SU-DHL-6 (cell line): ENCODE results near the gene LBX1.

Experiments
- H2AFZ ChIP-seq: fragments of 200-600 bp; sonication (generic); 2 replicates; pipeline ENCODE4 v1.6.1; 2014; ENCODE audit warnings: low read depth, mild to moderate bottlenecking, moderate library complexity, mixed read lengths, antibody characterized with exemption, low read length; ENCODE audit not compliant: severe bottlenecking
- H3F3A ChIP-seq: fragments of 200-600 bp; shearing (Covaris generic); 2 replicates; pipeline ENCODE4 v1.6.0; 2016; ENCODE audit warnings: antibody characterized with exemption, mild to moderate bottlenecking; ENCODE audit not compliant: insufficient read depth
- H3K27ac ChIP-seq: fragments of 200-600 bp; sonication (generic); 2 replicates; pipeline ENCODE4 v1.5.1; 2016; ENCODE audit warnings: low read depth, mild to moderate bottlenecking, low read length, moderate library complexity, mixed read lengths
- H3K27me3 ChIP-seq: fragments of 200-600 bp; sonication (generic), shearing (Covaris generic); 2 replicates; pipeline ENCODE4 v1.6.0; 2014; ENCODE audit warnings: mild to moderate bottlenecking, low read length
- H3K36me3 ChIP-seq: fragments of 200-600 bp; sonication (generic); 2 replicates; pipeline ENCODE4 v1.6.1; 2014; ENCODE audit warnings: mild to moderate bottlenecking, low read length, mixed read lengths
- H3K4me2 ChIP-seq: fragments of 300-600, 200-600 bp; shearing (Covaris generic), sonication (generic); 2 replicates; pipeline ENCODE4 v1.6.0; 2014; ENCODE audit warnings: low read length, low read depth, mild to moderate bottlenecking; ENCODE audit not compliant: poor library complexity, severe bottlenecking
- H3K4me3 ChIP-seq: fragments of 200-600 bp; sonication (generic); 2 replicates; pipeline ENCODE4 v1.5.1; 2014; ENCODE audit warnings: antibody characterized with exemption, low read length, mild to moderate bottlenecking, mixed read lengths; ENCODE audit not compliant: insufficient read depth, poor library complexity, severe bottlenecking
- H3K79me2 ChIP-seq: fragments of 200-600 bp; sonication (generic); 2 replicates; pipeline ENCODE4 v1.6.1; 2014; ENCODE audit warnings: mild to moderate bottlenecking, low read length, moderate library complexity; ENCODE audit not compliant: insufficient read depth
- H3K9ac ChIP-seq: fragments of 200-600 bp; sonication (generic); 2 replicates; pipeline ENCODE4 v1.7.0; 2014; ENCODE audit warnings: mild to moderate bottlenecking, low read length
- H3K9me2 ChIP-seq: fragments of 200-600 bp; sonication (generic); replicated peaks from 2 replicates; pipeline ENCODE4 v1.6.1; 2014; ENCODE audit warnings: low read length; ENCODE audit not compliant: insufficient read depth
- H3K9me3 ChIP-seq: fragments of 200-600 bp; sonication (generic); 2 replicates; pipeline ENCODE4 v1.6.1; 2014; ENCODE audit warnings: low read length, mixed read lengths; ENCODE audit not compliant: insufficient read depth
- H4K20me1 ChIP-seq: fragments of 200-600 bp; sonication (generic); 2 replicates; pipeline ENCODE4 v1.6.1; 2014; ENCODE audit warnings: low read depth, mild to moderate bottlenecking, antibody characterized with exemption, low read length, moderate library complexity, mixed read lengths
- EZH2phosphoT487 ChIP-seq: fragments of 200-600 bp; sonication (generic), shearing (Covaris generic); conservative IDR thresholded peaks from 2 replicates; pipeline ENCODE4 v1.6.1; 2018; ENCODE audit warnings: mild to moderate bottlenecking, antibody characterized with exemption, low read length, moderate library complexity, mixed read lengths
- TF ChIP-seq, protein P1 (sequence below): fragments of 200-600 bp; sonication (generic); IDR thresholded peaks from one replicate; pipeline ENCODE4 v1.5.1; 2017; ENCODE audit warnings: antibody characterized with exemption, mild to moderate bottlenecking, low read length, moderate library complexity; ENCODE audit not compliant: insufficient read depth, poor library complexity, severe bottlenecking

The LBX1 gene

GRCh38 chr10:101258179-101258885, 29.1 kb upstream of the LBX1 start:
- no peak for TF ChIP-seq EZH2phosphoT487
- TF ChIP-seq, protein P1, sequence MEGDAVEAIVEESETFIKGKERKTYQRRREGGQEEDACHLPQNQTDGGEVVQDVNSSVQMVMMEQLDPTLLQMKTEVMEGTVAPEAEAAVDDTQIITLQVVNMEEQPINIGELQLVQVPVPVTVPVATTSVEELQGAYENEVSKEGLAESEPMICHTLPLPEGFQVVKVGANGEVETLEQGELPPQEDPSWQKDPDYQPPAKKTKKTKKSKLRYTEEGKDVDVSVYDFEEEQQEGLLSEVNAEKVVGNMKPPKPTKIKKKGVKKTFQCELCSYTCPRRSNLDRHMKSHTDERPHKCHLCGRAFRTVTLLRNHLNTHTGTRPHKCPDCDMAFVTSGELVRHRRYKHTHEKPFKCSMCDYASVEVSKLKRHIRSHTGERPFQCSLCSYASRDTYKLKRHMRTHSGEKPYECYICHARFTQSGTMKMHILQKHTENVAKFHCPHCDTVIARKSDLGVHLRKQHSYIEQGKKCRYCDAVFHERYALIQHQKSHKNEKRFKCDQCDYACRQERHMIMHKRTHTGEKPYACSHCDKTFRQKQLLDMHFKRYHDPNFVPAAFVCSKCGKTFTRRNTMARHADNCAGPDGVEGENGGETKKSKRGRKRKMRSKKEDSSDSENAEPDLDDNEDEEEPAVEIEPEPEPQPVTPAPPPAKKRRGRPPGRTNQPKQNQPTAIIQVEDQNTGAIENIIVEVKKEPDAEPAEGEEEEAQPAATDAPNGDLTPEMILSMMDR: no peak
- Histone ChIP-seq H3K4me3 (no peak overlapping the region), H3K79me2 (no peaks in the 10 kb centered on the region), H3K27ac (no peak overlapping the region), H3K9ac (no peak overlapping the region), H2AFZ (peak overlapping the region; percentile 14), H3K4me2 (no peak overlapping the region), H4K20me1 (no peaks in the 10 kb centered on the region), H3K9me2 (no peaks in the 10 kb centered on the region), H3K36me3 (no peaks in the 10 kb centered on the region), H3K27me3 (no peaks in the 10 kb centered on the region), H3F3A (no peaks in the 10 kb centered on the region), H3K9me3 (no peaks in the 10 kb centered on the region; the same call in 1 of the 2 replicates)

DNA sequence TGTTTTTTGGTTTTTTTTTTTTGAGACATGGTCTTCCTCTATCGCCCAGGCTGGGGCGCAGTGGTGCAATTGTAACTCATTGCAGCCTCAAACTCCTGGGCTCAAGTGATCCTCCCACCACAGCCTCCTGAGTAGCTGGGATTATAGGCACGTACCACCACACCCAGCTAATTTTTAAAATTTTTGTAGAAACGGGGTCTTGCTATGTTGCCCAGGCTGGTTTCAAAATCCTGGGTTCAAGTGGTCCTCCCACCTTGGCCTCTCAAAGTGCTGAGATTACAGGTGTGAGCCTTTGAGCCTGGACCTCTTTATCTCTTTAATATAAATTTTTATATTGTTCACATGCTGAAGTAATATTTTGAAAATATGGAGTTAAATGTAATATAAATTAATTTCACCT, 28.2 kb upstream of the LBX1 start:
- Histone ChIP-seq H4K20me1 (no peaks in the 10 kb centered on the region), H3K9me2 (no peaks in the 10 kb centered on the region), H3F3A (no peaks in the 10 kb centered on the region), H2AFZ (no peak overlapping the region), H3K79me2 (no peaks in the 10 kb centered on the region), H3K9ac (no peak overlapping the region), H3K4me3 (no peak overlapping the region), H3K9me3 (no peaks in the 10 kb centered on the region; the same call in 1 of the 2 replicates), H3K27me3 (no peaks in the 10 kb centered on the region), H3K27ac (no peak overlapping the region), H3K36me3 (no peaks in the 10 kb centered on the region), H3K4me2 (no peak overlapping the region)
- TF ChIP-seq EZH2phosphoT487: no peak
- TF ChIP-seq, protein P1: no peak

- no peaks in the 10 kb centered on the region; the same call in 1 of the 2 replicates for H3K9me3 ChIP-seq
- no peaks in the 10 kb centered on the region for H3K27me3 ChIP-seq
- no peaks in the 10 kb centered on the region for H3K9me2 ChIP-seq
- no peak overlapping the region for H3K9ac ChIP-seq
- no peak overlapping the region for H2AFZ ChIP-seq
- H4K20me1 ChIP-seq: no peaks in the 10 kb centered on the region
- H3F3A ChIP-seq: no peaks in the 10 kb centered on the region
- no peaks in the 10 kb centered on the region for H3K36me3 ChIP-seq
- H3K4me2 ChIP-seq: no peak overlapping the region
- H3K4me3 ChIP-seq: no peak overlapping the region
- H3K79me2 ChIP-seq: no peaks in the 10 kb centered on the region
- TF ChIP-seq EZH2phosphoT487: no peak
- TF ChIP-seq, protein P1: no peak
- no peak overlapping the region for H3K27ac ChIP-seq
These were observed 27.8 kb upstream of the LBX1 start for GRCh38 chr10:101257084-101257483.
